H9 (cell line): ENCODE results near the gene MCF2L. TPM values are rescaled to one million over a fixed set of nuclear protein-coding genes. Genes with fewer than 3 reads are reported as not detected.

ENCODE experiments used
- DNase-seq: peaks from one replicate; pipeline ENCODE4 v3.0.0-alpha.2; 2017
- H2AFZ ChIP-seq: one replicate; pipeline ENCODE4 v1.6.1; 2013; ENCODE audit warnings: mild to moderate bottlenecking, low read length, control low read depth, moderate library complexity
- H2AK5ac ChIP-seq: 2 replicates; pipeline ENCODE4 v1.6.1; 2013; ENCODE audit warnings: low read length, control low read depth, mixed read lengths; ENCODE audit not compliant: insufficient read length
- H2BK120ac ChIP-seq: one replicate; pipeline ENCODE4 v1.6.1; 2013; ENCODE audit warnings: low read depth, mild to moderate bottlenecking, low read length, control low read depth, inconsistent platforms; ENCODE audit not compliant: poor library complexity, severe bottlenecking
- H2BK12ac ChIP-seq: 2 replicates; pipeline ENCODE4 v1.6.1; 2013; ENCODE audit warnings: low read length, control low read depth, mixed read lengths, low read depth; ENCODE audit not compliant: insufficient read length
- H2BK15ac ChIP-seq: 2 replicates; pipeline ENCODE4 v1.6.1; 2013; ENCODE audit warnings: low read depth, low read length, control low read depth
- H2BK20ac ChIP-seq: one replicate; pipeline ENCODE4 v1.6.1; 2013; ENCODE audit warnings: low read depth, mild to moderate bottlenecking, low read length, control low read depth, inconsistent platforms; ENCODE audit not compliant: poor library complexity, severe bottlenecking
- H2BK5ac ChIP-seq: 2 replicates; pipeline ENCODE4 v1.6.1; 2013; ENCODE audit warnings: low read length, control low read depth, mixed read lengths; ENCODE audit not compliant: insufficient read length
- H3K14ac ChIP-seq: 2 replicates; pipeline ENCODE4 v1.6.1; 2013; ENCODE audit warnings: low read length, control low read depth; ENCODE audit not compliant: insufficient read depth
- H3K18ac ChIP-seq: 2 replicates; pipeline ENCODE4 v1.6.1; 2013; ENCODE audit warnings: low read depth, mild to moderate bottlenecking, mixed read lengths, low read length, control low read depth; ENCODE audit not compliant: insufficient read length
- H3K23ac ChIP-seq: 2 replicates; pipeline ENCODE4 v1.6.1; 2013; ENCODE audit warnings: low read length, control low read depth, mixed read lengths, low read depth; ENCODE audit not compliant: insufficient read length
- H3K23me2 ChIP-seq: 2 replicates; pipeline ENCODE4 v1.6.1; 2013; ENCODE audit warnings: low read depth, mild to moderate bottlenecking, mixed read lengths, low read length, control low read depth; ENCODE audit not compliant: insufficient read length, poor library complexity, severe bottlenecking
- H3K27ac ChIP-seq: 2 replicates; pipeline ENCODE4 v1.5.1; 2013; ENCODE audit warnings: low read length, control low read depth, mixed read lengths, low read depth; ENCODE audit not compliant: insufficient read length
- H3K27me3 ChIP-seq: 2 replicates; pipeline ENCODE4 v1.6.1; 2013; ENCODE audit warnings: low read length, control low read depth, inconsistent platforms; ENCODE audit not compliant: insufficient read depth
- H3K4ac ChIP-seq: 2 replicates; pipeline ENCODE4 v1.6.1; 2013; ENCODE audit warnings: low read depth, mild to moderate bottlenecking, control low read depth, inconsistent platforms, low read length, moderate library complexity
- H3K4me1 ChIP-seq: 2 replicates; pipeline ENCODE4 v1.6.1; 2013; ENCODE audit warnings: low read length, control low read depth, inconsistent platforms; ENCODE audit not compliant: insufficient read depth
- H3K4me2 ChIP-seq: 2 replicates; pipeline ENCODE4 v1.6.1; 2013; ENCODE audit warnings: low read length, control low read depth, mixed read lengths; ENCODE audit not compliant: insufficient read length, insufficient read depth
- H3K56ac ChIP-seq: 2 replicates; pipeline ENCODE4 v1.6.1; 2013; ENCODE audit warnings: low read depth, mild to moderate bottlenecking, mixed read lengths, low read length, control low read depth; ENCODE audit not compliant: insufficient read length
- H3K79me1 ChIP-seq: 2 replicates; pipeline ENCODE4 v1.6.1; 2013; ENCODE audit warnings: low read depth, mild to moderate bottlenecking, moderate library complexity, low read length, control low read depth, inconsistent platforms; ENCODE audit not compliant: insufficient read depth, poor library complexity, severe bottlenecking
- H3K79me2 ChIP-seq: 2 replicates; pipeline ENCODE4 v1.6.1; 2013; ENCODE audit warnings: low read length, control low read depth, inconsistent platforms; ENCODE audit not compliant: insufficient read depth
- H3K9ac ChIP-seq: 2 replicates; pipeline ENCODE4 v1.6.1; 2013; ENCODE audit warnings: low read length, control low read depth, mixed read lengths; ENCODE audit not compliant: insufficient read length; ENCODE audit errors: extremely low read depth
- H3K9me3 ChIP-seq: one replicate; pipeline ENCODE4 v1.6.1; 2013; ENCODE audit warnings: low read depth, low read length, inconsistent platforms; ENCODE audit not compliant: control insufficient read depth
- H3T11ph ChIP-seq: one replicate; pipeline ENCODE4 v1.6.1; 2013; ENCODE audit warnings: mild to moderate bottlenecking, low read length, control low read depth, inconsistent platforms
- H4K20me1 ChIP-seq: one replicate; pipeline ENCODE4 v1.6.1; 2013; ENCODE audit not compliant: control insufficient read depth, insufficient read length, insufficient read depth
- H4K5ac ChIP-seq: 2 replicates; pipeline ENCODE4 v1.6.1; 2013; ENCODE audit warnings: low read depth, mild to moderate bottlenecking, mixed read lengths, low read length, control low read depth; ENCODE audit not compliant: insufficient read length
- H4K8ac ChIP-seq: replicated peaks from 2 replicates; pipeline ENCODE4 v1.6.1; 2013; ENCODE audit warnings: low read length, control low read depth, mixed read lengths, low read depth; ENCODE audit not compliant: insufficient read length
- H4K91ac ChIP-seq: 2 replicates; pipeline ENCODE4 v1.6.1; 2013; ENCODE audit warnings: low read depth, mild to moderate bottlenecking, moderate library complexity, mixed read lengths, low read length, control low read depth; ENCODE audit not compliant: insufficient read length
- H3K27ac Mint-ChIP-seq, 3 experiments: 2 replicates in 2 of 3; 3 replicates in 1 of 3; pipeline ENCODE4 v1.8.0; 2020 to 2021; ENCODE audit warnings: mixed read lengths in 3 of 3, mild to moderate bottlenecking in 1 of 3, moderate library complexity in 1 of 3
- H3K27me3 Mint-ChIP-seq: 2 replicates; pipeline ENCODE4 v1.8.0; 2021; ENCODE audit warnings: low read depth, mild to moderate bottlenecking, moderate library complexity, mixed read lengths
- H3K36me3 Mint-ChIP-seq, 3 experiments: 2 replicates in 2 of 3; 3 replicates in 1 of 3; pipeline ENCODE4 v1.8.0; 2020 to 2021; ENCODE audit warnings: low read depth in 3 of 3, mixed read lengths in 3 of 3; ENCODE audit not compliant: insufficient read depth in 1 of 3
- H3K4me1 Mint-ChIP-seq, 2 experiments: 2 replicates each; pipeline ENCODE4 v1.8.0; 2020; ENCODE audit warnings: mixed read lengths in 2 of 2
- H3K4me3 Mint-ChIP-seq, 2 experiments: 2 replicates in 1 of 2; 3 replicates in 1 of 2; pipeline ENCODE4 v1.8.0; 2020 to 2021; ENCODE audit warnings: mild to moderate bottlenecking in 2 of 2, mixed read lengths in 2 of 2, moderate library complexity in 1 of 2
- H3K9me3 Mint-ChIP-seq, 2 experiments: 2 replicates in 1 of 2; 3 replicates in 1 of 2; pipeline ENCODE4 v1.8.0; 2020; ENCODE audit warnings: mild to moderate bottlenecking in 2 of 2, mixed read lengths in 2 of 2, moderate library complexity in 1 of 2
- WGBS: extraction: QIAGEN DNeasy Blood & Tissue Kit; methylation state at CpG from one replicate; pipeline ENCODE4 v1.1.7; 2013; ENCODE audit warnings: missing lambda C conversion rate, low lambda C conversion rate, mixed read lengths; ENCODE audit not compliant: insufficient read length; ENCODE audit errors: extremely low coverage; 5-methylcytosine and 5-hydroxymethylcytosine counted together
- total RNA-seq: library from RNA; stranded (reverse); gene quantifications from 2 replicates; pipeline ENCODE4 v1.2.1, GENCODE V29; 2021
- TF ChIP-seq, protein P1 (sequence below): fragments of 200-600 bp; sonication (generic); conservative IDR thresholded peaks from 3 replicates; pipeline ENCODE4 v1.8.0; 2021; ENCODE audit warnings: antibody characterized with exemption, mild to moderate bottlenecking

The MCF2L gene
- total RNA-seq, 1 experiment from 2014 or later, result 18.5 TPM

DNA sequence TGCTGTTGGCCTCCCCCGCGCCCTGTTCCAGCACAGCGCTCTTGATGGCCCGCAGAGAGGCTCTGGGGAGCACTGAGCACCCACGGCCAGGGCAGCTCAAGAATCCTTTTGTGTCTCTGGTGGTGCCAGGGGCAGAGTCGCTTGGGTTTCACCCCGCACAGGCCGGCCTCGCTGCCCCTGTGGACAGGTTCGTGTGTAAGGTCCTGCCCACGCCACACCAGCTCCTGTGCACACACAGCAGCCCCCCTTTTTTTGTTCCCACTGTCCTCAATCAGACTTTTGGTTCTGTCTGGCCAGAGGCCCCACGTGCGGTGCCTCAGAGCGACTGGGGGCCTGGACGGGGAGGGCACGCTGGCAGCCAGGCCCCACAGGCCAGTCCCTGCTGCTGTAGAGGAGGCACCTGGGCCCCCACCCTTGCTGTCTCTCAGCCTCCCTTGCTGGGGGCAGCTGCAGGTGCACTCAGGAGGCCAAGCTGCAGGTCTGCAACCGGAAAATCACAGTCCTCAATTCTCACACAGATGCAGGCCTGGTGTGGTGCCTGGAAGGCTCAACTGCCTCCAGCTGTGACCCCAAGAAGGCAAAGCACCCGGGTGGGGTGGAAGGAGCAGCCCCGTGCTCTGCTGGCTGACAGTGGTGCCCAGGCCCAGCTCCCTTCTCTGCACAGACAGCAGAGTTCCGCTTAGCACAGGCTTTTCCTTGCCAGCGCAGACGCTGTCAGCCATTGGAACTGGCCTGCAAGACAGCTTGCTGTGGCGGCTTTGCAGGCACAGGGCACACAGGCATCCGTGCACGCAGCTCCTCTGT, 124.0 kb downstream of the MCF2L start:
- Histone ChIP-seq H3K27ac (no peak overlapping the region), H3K14ac (no peak overlapping the region; the same call in 1 of the 2 replicates), H3T11ph (no peak overlapping the region), H3K4me2 (no peak overlapping the region), H4K8ac (no peak overlapping the region), H4K91ac (no peak overlapping the region), H2BK5ac (no peak overlapping the region), H2AFZ (no peak overlapping the region), H3K23ac (no peak overlapping the region), H3K79me2 (no peaks in the 10 kb centered on the region), H2BK12ac (no peak overlapping the region), H2AK5ac (no peak overlapping the region), H3K27me3 (no peaks in the 10 kb centered on the region), H3K79me1 (no peaks in the 10 kb centered on the region), H2BK120ac (no peak overlapping the region), H3K4me1 (no peaks in the 10 kb centered on the region; the same call in 1 of the 2 replicates), H4K5ac (no peak overlapping the region), H3K4ac (no peak overlapping the region), H3K23me2 (no peaks in the 10 kb centered on the region), H3K9me3 (no peaks in the 10 kb centered on the region), H4K20me1 (peaks cover 2% of the 10 kb centered on the region), H3K56ac (no peak overlapping the region), H2BK20ac (no peak overlapping the region), H2BK15ac (no peak overlapping the region), H3K18ac (no peak overlapping the region), H3K9ac (no peak overlapping the region)
- H3K27ac Mint-ChIP-seq, result no peak overlapping the region
- no peak for DNase-seq
- peaks cover 18 to 25% of the 10 kb centered on the region in 2 experiments for H3K4me1 Mint-ChIP-seq
- TF ChIP-seq, protein P1, sequence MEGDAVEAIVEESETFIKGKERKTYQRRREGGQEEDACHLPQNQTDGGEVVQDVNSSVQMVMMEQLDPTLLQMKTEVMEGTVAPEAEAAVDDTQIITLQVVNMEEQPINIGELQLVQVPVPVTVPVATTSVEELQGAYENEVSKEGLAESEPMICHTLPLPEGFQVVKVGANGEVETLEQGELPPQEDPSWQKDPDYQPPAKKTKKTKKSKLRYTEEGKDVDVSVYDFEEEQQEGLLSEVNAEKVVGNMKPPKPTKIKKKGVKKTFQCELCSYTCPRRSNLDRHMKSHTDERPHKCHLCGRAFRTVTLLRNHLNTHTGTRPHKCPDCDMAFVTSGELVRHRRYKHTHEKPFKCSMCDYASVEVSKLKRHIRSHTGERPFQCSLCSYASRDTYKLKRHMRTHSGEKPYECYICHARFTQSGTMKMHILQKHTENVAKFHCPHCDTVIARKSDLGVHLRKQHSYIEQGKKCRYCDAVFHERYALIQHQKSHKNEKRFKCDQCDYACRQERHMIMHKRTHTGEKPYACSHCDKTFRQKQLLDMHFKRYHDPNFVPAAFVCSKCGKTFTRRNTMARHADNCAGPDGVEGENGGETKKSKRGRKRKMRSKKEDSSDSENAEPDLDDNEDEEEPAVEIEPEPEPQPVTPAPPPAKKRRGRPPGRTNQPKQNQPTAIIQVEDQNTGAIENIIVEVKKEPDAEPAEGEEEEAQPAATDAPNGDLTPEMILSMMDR, result no peak
- no CpG with 5 or more reads among the region's 25 CpGs for WGBS
- no peak overlapping the region for H3K4me3 Mint-ChIP-seq
- H3K27me3 Mint-ChIP-seq, result peaks cover 1% of the 10 kb centered on the region; the same call in 1 of the 2 replicates
- peaks cover 0 to 5% (median 3%) of the 10 kb centered on the region in 3 experiments; a peak in 5 of 7 replicates for H3K36me3 Mint-ChIP-seq
- no peaks in the 10 kb centered on the region for H3K9me3 Mint-ChIP-seq
